Breast epithelium (tissue), 4 donors: ENCODE data around the gene ATPAF2. TPM values are rescaled to one million over a fixed set of nuclear protein-coding genes. Genes with fewer than 3 reads are reported as not detected.

Experiments
- DNase-seq, 2 donors: peaks; one replicate each; pipeline ENCODE4 v3.0.0-alpha.2; 2019; ENCODE audit warnings: low spot score in 2 of 2
- H3K27ac ChIP-seq, 2 donors: fragments of 200-600 bp; sonication (generic) in 1 of 2; one replicate each; pipeline ENCODE4 v1.5.1; 2016 to 2019; ENCODE audit warnings: mild to moderate bottlenecking in 1 of 2
- H3K27me3 ChIP-seq, 2 donors: fragments of 200-600 bp; sonication (generic) in 1 of 2; one replicate each; pipeline versions ENCODE4 v1.5.1 to v1.6.0; 2017 to 2019; ENCODE audit warnings: control low read depth in 1 of 2, mild to moderate bottlenecking in 1 of 2
- H3K36me3 ChIP-seq: fragments of 200-600 bp; one replicate; pipeline ENCODE4 v1.5.1; 2019
- H3K4me1 ChIP-seq, 2 donors: fragments of 200-600 bp; sonication (generic); one replicate each; pipeline ENCODE4 v1.5.1; 2016 to 2019; ENCODE audit warnings: control low read depth in 1 of 2
- H3K4me3 ChIP-seq, 3 donors: fragments of 200-600 bp; sonication (generic); 1 replicate in 2 of 3; 2 replicates in 1 of 3; pipeline ENCODE4 v1.5.1; 2016 to 2019; ENCODE audit warnings: mild to moderate bottlenecking in 3 of 3, moderate library complexity in 2 of 3
- H3K9me3 ChIP-seq, 2 donors: fragments of 200-600 bp; sonication (generic) in 1 of 2; one replicate each; pipeline ENCODE4 v1.5.1; 2016 to 2019; ENCODE audit warnings: control low read depth in 1 of 2
- CTCF ChIP-seq, 3 donors: fragments of 450-650 bp; IDR thresholded peaks; one replicate each; pipeline ENCODE4 v1.5.1; 2016 to 2017; ENCODE audit warnings: antibody characterized with exemption in 3 of 3, mild to moderate bottlenecking in 3 of 3, moderate library complexity in 3 of 3
- POLR2A ChIP-seq: fragments of 450-650 bp; IDR thresholded peaks from one replicate; pipeline ENCODE4 v1.6.1; 2016; ENCODE audit warnings: antibody characterized with exemption, mild to moderate bottlenecking, moderate library complexity
- POLR2AphosphoS5 ChIP-seq, 3 donors: sonication (generic); formaldehyde crosslinking; IDR thresholded peaks; one replicate each; pipeline ENCODE4 v1.6.1; 2017; ENCODE audit warnings: antibody characterized with exemption in 3 of 3
- intact Hi-C: fragments of 100-400 bp; cut with DNase I; formaldehyde crosslinking; loops from one replicate; pipeline ENCODE4 v1.15.1; 2023; ENCODE audit warnings: low total_unique reads
- total RNA-seq, 3 donors: library from RNA; depleted of rRNA; stranded (reverse); fragments of >200 nt; gene quantifications; one replicate each; pipeline ENCODE4 v1.1.0, GENCODE V29; 2016

The ATPAF2 gene
- total RNA-seq, 3 donors from 2014 or later: 12.9 to 15.7 (median 13.0) TPM

- Histone ChIP-seq H3K27ac (no peak overlapping the region), H3K4me1 (no peaks in the 10 kb centered on the region), H3K27me3 (no peaks in the 10 kb centered on the region), H3K4me3 (no peak overlapping the region), H3K36me3 (no peaks in the 10 kb centered on the region), H3K9me3 (no peaks in the 10 kb centered on the region)
- DNase-seq: no peak
- intact Hi-C loops: no loop called here
- TF ChIP-seq CTCF (IDR thresholded peaks at IDR 0.05): no peak
- TF ChIP-seq POLR2AphosphoS5 (IDR thresholded peaks at IDR 0.05): no peak
- no peak for TF ChIP-seq POLR2A
Observed at GRCh38 chr17:18005496-18005895, 33.5 kb downstream of the ATPAF2 start.

- TF ChIP-seq POLR2AphosphoS5 (IDR thresholded peaks at IDR 0.05) (no peak), POLR2A (no peak), CTCF (IDR thresholded peaks at IDR 0.05) (no peak)
- H3K4me1 ChIP-seq: no peaks in the 10 kb centered on the region
- no peak for DNase-seq
- H3K27me3 ChIP-seq: no peaks in the 10 kb centered on the region
- intact Hi-C loops: no loop called here
- no peaks in the 10 kb centered on the region for H3K36me3 ChIP-seq
- H3K9me3 ChIP-seq: no peaks in the 10 kb centered on the region
- no peak overlapping the region for H3K4me3 ChIP-seq
- H3K27ac ChIP-seq: no peak overlapping the region
Observed at GRCh38 chr17:18004884-18005305, 34.1 kb downstream of the ATPAF2 start.

GRCh38 chr17:18004345-18004744 lies 34.6 kb downstream of the ATPAF2 start:
- Histone ChIP-seq H3K4me3 (no peak overlapping the region), H3K36me3 (no peaks in the 10 kb centered on the region), H3K27ac (no peak overlapping the region), H3K4me1 (no peaks in the 10 kb centered on the region), H3K27me3 (no peaks in the 10 kb centered on the region), H3K9me3 (no peaks in the 10 kb centered on the region)
- intact Hi-C loops: no loop called here
- TF ChIP-seq CTCF (IDR thresholded peaks at IDR 0.05): no peak
- TF ChIP-seq POLR2AphosphoS5 (IDR thresholded peaks at IDR 0.05): no peak
- TF ChIP-seq POLR2A: no peak
- DNase-seq: no peak

- Histone ChIP-seq H3K27me3 (no peaks in the 10 kb centered on the region), H3K4me1 (no peaks in the 10 kb centered on the region), H3K36me3 (no peaks in the 10 kb centered on the region), H3K9me3 (no peaks in the 10 kb centered on the region), H3K4me3 (no peak overlapping the region), H3K27ac (no peak overlapping the region)
- TF ChIP-seq POLR2AphosphoS5 (IDR thresholded peaks at IDR 0.05) (no peak), CTCF (IDR thresholded peaks at IDR 0.05) (no peak), POLR2A (no peak)
- no peak for DNase-seq
- intact Hi-C loops: no loop called here
Observed at GRCh38 chr17:18002171-18002570, 36.8 kb downstream of the ATPAF2 start.

GRCh38 chr17:18000030-18000408 lies 38.9 kb downstream of the ATPAF2 start:
- H3K9me3 ChIP-seq: no peaks in the 10 kb centered on the region
- H3K36me3 ChIP-seq: no peaks in the 10 kb centered on the region
- intact Hi-C loops: no loop called here

More at GRCh38 chr17:18000030-18000408, 38.9 kb downstream of the ATPAF2 start:
- no peaks in the 10 kb centered on the region for H3K27me3 ChIP-seq
- TF ChIP-seq POLR2AphosphoS5 (IDR thresholded peaks at IDR 0.05) (no peak), CTCF (IDR thresholded peaks at IDR 0.05) (no peak), POLR2A (no peak)
- no peak overlapping the region for H3K4me3 ChIP-seq
- no peaks in the 10 kb centered on the region for H3K4me1 ChIP-seq
- no peak for DNase-seq
- H3K27ac ChIP-seq: no peak overlapping the region
